T-cell (primary cell): Measurements from ENCODE around the gene NDUFB5. TPM values are rescaled to one million over a fixed set of nuclear protein-coding genes. Genes with fewer than 3 reads are reported as not detected.

Experiments used
- ATAC-seq, 4 experiments: fragments of 200-7000 bp in 3 of 4; fragments of 150-1000 bp in 1 of 4; cut with Tn5 transposase; replicated peaks in 1 of 4; 1 replicate in 3 of 4; 2 replicates in 1 of 4; pipeline ENCODE4 v1.10.0; 2021; ENCODE audit warnings: moderate library complexity in 3 of 4, mild to moderate bottlenecking in 2 of 4, moderate number of reproducible peaks in 1 of 4
- CTCF ChIA-PET, 2 donors: fragments of 300-600 bp; sonication (Branson Sonifier 250); formaldehyde crosslinking; loops; one replicate each; lab custom pipeline; 2022; ENCODE audit warnings: antibody characterized with exemption in 2 of 2; lab: Charles Lee
- POLR2A ChIA-PET, 2 donors: fragments of 300-600 bp; sonication (Branson Sonifier 250); formaldehyde crosslinking; loops; one replicate each; lab custom pipeline; 2022; ENCODE audit warnings: antibody characterized with exemption in 2 of 2; lab: Charles Lee
- DNase-seq, 35 experiments: peaks; one replicate each; pipeline versions ENCODE4 v3.0.0 to v3.0.0-alpha.2; 2013 to 2023
- H3K27ac ChIP-seq: one replicate; pipeline ENCODE4 v1.5.1; 2013; ENCODE audit warnings: low read length
- H3K27me3 ChIP-seq, 2 experiments: replicated peaks in 1 of 2; 1 replicate in 1 of 2; 2 replicates in 1 of 2; pipeline versions ENCODE4 v1.6.1 to v1.7.0; 2013; ENCODE audit warnings: low read length in 1 of 2, mixed read lengths in 1 of 2; ENCODE audit not compliant: control insufficient read depth in 2 of 2, insufficient read depth in 2 of 2; ENCODE audit errors: extremely low read depth in 1 of 2
- H3K36me3 ChIP-seq, 2 donors: 1 replicate in 1 of 2; 2 replicates in 1 of 2; pipeline versions ENCODE4 v1.6.1 to v1.7.0; 2013; ENCODE audit warnings: low read length in 1 of 2; ENCODE audit not compliant: control insufficient read depth in 2 of 2, insufficient read depth in 1 of 2; ENCODE audit errors: extremely low read depth in 1 of 2
- H3K4me1 ChIP-seq, 2 experiments: 1 replicate in 1 of 2; 2 replicates in 1 of 2; pipeline versions ENCODE4 v1.6.1 to v1.7.0; 2013; ENCODE audit warnings: low read length in 2 of 2, mixed read lengths in 1 of 2; ENCODE audit not compliant: insufficient read depth in 2 of 2, control insufficient read depth in 1 of 2; ENCODE audit errors: extremely low read depth in 1 of 2
- H3K4me3 ChIP-seq, 2 donors: 1 replicate in 1 of 2; 2 replicates in 1 of 2; pipeline versions ENCODE4 v1.5.1 to v1.7.0; 2013; ENCODE audit warnings: mild to moderate bottlenecking in 2 of 2, low read length in 1 of 2, moderate library complexity in 1 of 2; ENCODE audit not compliant: control insufficient read depth in 1 of 2; ENCODE audit errors: extremely low read depth in 1 of 2
- H3K9me3 ChIP-seq: 2 replicates; pipeline ENCODE4 v1.7.0; 2013
- H3K27ac Mint-ChIP-seq, 2 donors: one replicate each; pipeline ENCODE4 v1.8.0; 2020 to 2021; ENCODE audit warnings: mild to moderate bottlenecking in 2 of 2, mixed read lengths in 2 of 2
- H3K27me3 Mint-ChIP-seq, 2 donors: one replicate each; pipeline ENCODE4 v1.8.0; 2021 to 2022; ENCODE audit warnings: mixed read lengths in 2 of 2
- H3K36me3 Mint-ChIP-seq: one replicate; pipeline ENCODE4 v1.8.0; 2021; ENCODE audit warnings: mixed read lengths
- H3K4me1 Mint-ChIP-seq, 3 donors: one replicate each; pipeline ENCODE4 v1.8.0; 2020 to 2022; ENCODE audit warnings: mixed read lengths in 3 of 3, mild to moderate bottlenecking in 1 of 3
- H3K4me3 Mint-ChIP-seq, 3 donors: one replicate each; pipeline ENCODE4 v1.8.0; 2020 to 2022; ENCODE audit warnings: mild to moderate bottlenecking in 3 of 3, mixed read lengths in 3 of 3, moderate library complexity in 3 of 3
- H3K9me3 Mint-ChIP-seq, 3 donors: one replicate each; pipeline ENCODE4 v1.8.0; 2020 to 2022; ENCODE audit warnings: mixed read lengths in 3 of 3
- WGBS: methylation state at CpG from one replicate; pipeline ENCODE4 v1.1.5; 2013; ENCODE audit warnings: missing lambda C conversion rate; ENCODE audit not compliant: insufficient coverage; 5-methylcytosine and 5-hydroxymethylcytosine counted together
- total RNA-seq, 35 experiments: library from RNA in 6 of 35; stranded (reverse) in 6 of 35; fragments of 120-200 nt in 1 of 35; gene quantifications; one replicate each; pipeline versions ENCODE4 v1.2.1 to v1.2.4 and lab custom pipeline; 2013 to 2026

The NDUFB5 gene
- total RNA-seq, 5 donors from 2014 or later (not counting 1 experiment from before 2014, with no cell fraction given) = 25.6 to 56.1 (median 49.7) TPM

DNA sequence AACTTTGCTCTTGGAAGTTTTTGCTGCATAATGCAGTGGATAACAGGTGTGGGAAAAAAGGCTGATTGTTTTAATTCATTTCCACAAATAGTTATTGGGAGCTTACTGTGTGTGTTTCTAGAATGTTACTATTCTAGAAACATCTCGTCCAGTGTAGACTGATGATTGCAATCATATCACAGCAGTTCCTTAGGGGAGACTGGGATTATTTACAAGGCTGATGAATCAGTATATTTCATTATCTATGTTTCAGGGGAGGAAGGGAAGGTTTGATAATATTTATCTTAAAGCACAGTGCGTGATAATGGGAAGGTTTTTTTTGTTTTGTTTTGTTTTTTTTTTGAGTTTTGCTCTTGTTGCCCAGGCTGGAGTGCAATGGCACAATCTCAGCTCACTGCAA, 50.6 kb downstream of the NDUFB5 start:
- no peak overlapping the region for H3K27ac Mint-ChIP-seq
- ATAC-seq (no peak), DNase-seq (no peak)
- H3K27ac ChIP-seq = no peak overlapping the region
- peaks cover 34 to 51% (median 35%) of the 10 kb centered on the region in 3 donors for H3K4me1 Mint-ChIP-seq
- peak overlapping the region; percentile 52 to 94 (median 66) for H3K4me3 Mint-ChIP-seq
- no peaks in the 10 kb centered on the region for H3K27me3 ChIP-seq
- no peak overlapping the region for H3K4me3 ChIP-seq
- no peaks in the 10 kb centered on the region for H3K9me3 Mint-ChIP-seq
- H3K36me3 Mint-ChIP-seq = peaks cover 8% of the 10 kb centered on the region
- no peaks in the 10 kb centered on the region for H3K36me3 ChIP-seq
- CTCF ChIA-PET = no interaction called here
- H3K9me3 ChIP-seq = no peaks in the 10 kb centered on the region
- H3K27me3 Mint-ChIP-seq = no peaks in the 10 kb centered on the region
- WGBS = no CpG with 5 or more reads among the region's 2 CpGs
- POLR2A ChIA-PET = no interaction called here
- H3K4me1 ChIP-seq = peaks cover 5 to 11% of the 10 kb centered on the region in 2 experiments

GRCh38 chr3:179658606-179659005, 54.0 kb downstream of the NDUFB5 start:
- Histone ChIP-seq H3K36me3 (no peaks in the 10 kb centered on the region), H3K27ac (no peak overlapping the region), H3K9me3 (no peaks in the 10 kb centered on the region), H3K27me3 (no peaks in the 10 kb centered on the region), H3K4me1 (peaks cover 4 to 10% of the 10 kb centered on the region in 2 experiments), H3K4me3 (no peak overlapping the region)
- H3K27ac Mint-ChIP-seq = no peak overlapping the region
- no peaks in the 10 kb centered on the region for H3K9me3 Mint-ChIP-seq
- DNase-seq (no peak), ATAC-seq (no peak)
- peaks cover 8% of the 10 kb centered on the region for H3K36me3 Mint-ChIP-seq
- CTCF ChIA-PET = interaction anchor here in 1 of 2 donors (0.6 kb wide), 1 partner anchor 9 kb away, joined by 3 read pairs; no protein-coding TSS in a partner anchor
- H3K27me3 Mint-ChIP-seq = no peaks in the 10 kb centered on the region
- POLR2A ChIA-PET = no interaction called here
- no peak overlapping the region for H3K4me3 Mint-ChIP-seq
- 86% methylated on average over 1 of the region's 2 CpGs for WGBS
- peaks cover 27 to 54% (median 27%) of the 10 kb centered on the region in 3 donors for H3K4me1 Mint-ChIP-seq

- no peaks in the 10 kb centered on the region for H3K27me3 Mint-ChIP-seq
- no peak overlapping the region for H3K4me3 Mint-ChIP-seq
- H3K27me3 ChIP-seq = no peaks in the 10 kb centered on the region
- ATAC-seq (no peak), DNase-seq (no peak)
- no peaks in the 10 kb centered on the region for H3K36me3 ChIP-seq
- WGBS = no CpG with 5 or more reads among the region's 3 CpGs
- no peak overlapping the region for H3K27ac Mint-ChIP-seq
- POLR2A ChIA-PET = interaction anchor here in 1 of 2 donors (1.0 kb wide), 1 partner anchor 11 kb away, joined by 4 read pairs; no protein-coding TSS in a partner anchor
- peaks cover 15 to 50% (median 16%) of the 10 kb centered on the region in 3 donors for H3K4me1 Mint-ChIP-seq
- H3K36me3 Mint-ChIP-seq = peaks cover 7% of the 10 kb centered on the region
- H3K4me3 ChIP-seq = no peak overlapping the region
- no peaks in the 10 kb centered on the region for H3K9me3 Mint-ChIP-seq
- H3K4me1 ChIP-seq = no peaks in the 10 kb centered on the region
- no peaks in the 10 kb centered on the region for H3K9me3 ChIP-seq
- no peak overlapping the region for H3K27ac ChIP-seq
- CTCF ChIA-PET = interaction anchor here in 1 of 2 donors (1.8 kb wide), 1 partner anchor 11 kb away, joined by 4 read pairs; no protein-coding TSS in a partner anchor
These were observed 56.3 kb downstream of the NDUFB5 start for GRCh38 chr3:179660872-179661271.

DNA sequence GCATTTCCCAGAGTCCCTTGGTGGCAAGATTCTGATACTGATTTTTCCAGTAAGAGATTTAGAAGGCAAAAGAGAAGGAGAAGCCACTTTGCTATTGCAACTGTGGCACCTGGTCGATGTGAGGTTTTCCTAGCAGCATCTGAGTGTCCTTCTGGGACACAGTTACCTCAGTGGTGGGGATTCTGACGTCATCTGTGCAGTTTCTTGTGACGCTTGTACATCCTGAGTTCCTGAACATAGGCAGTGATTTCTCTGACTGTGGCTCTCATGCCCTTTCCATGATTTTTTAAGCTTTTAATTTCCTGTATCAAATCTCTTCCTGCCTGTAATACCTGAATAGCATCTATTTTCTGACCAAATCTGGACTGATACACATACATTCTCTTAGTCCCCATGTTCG, 57.2 kb downstream of the NDUFB5 start:
- Mint-ChIP-seq H3K4me3 (no peak overlapping the region), H3K4me1 (peaks cover 14 to 44% (median 16%) of the 10 kb centered on the region in 3 donors), H3K36me3 (peaks cover under 1% of the 10 kb centered on the region), H3K27ac (no peak overlapping the region), H3K27me3 (no peaks in the 10 kb centered on the region), H3K9me3 (no peaks in the 10 kb centered on the region)
- Histone ChIP-seq H3K9me3 (no peaks in the 10 kb centered on the region), H3K4me3 (no peak overlapping the region), H3K4me1 (no peaks in the 10 kb centered on the region), H3K27me3 (no peaks in the 10 kb centered on the region), H3K27ac (no peak overlapping the region), H3K36me3 (no peaks in the 10 kb centered on the region)
- DNase-seq = no peak
- ChIA-PET CTCF (interaction anchor here (0.6 to 1.8 kb wide), 4 partner anchors 12 to 101 kb away, joined by 4 to 9 read pairs (median 6); no protein-coding TSS in a partner anchor), POLR2A (interaction anchor here in 1 of 2 donors (0.5 kb wide), 1 partner anchor 1704 kb away, joined by 6 read pairs; no protein-coding TSS in a partner anchor)
- WGBS = 88% methylated on average over 2 of the region's 4 CpGs
- ATAC-seq = no peak

GRCh38 chr3:179663093-179663492, 58.5 kb downstream of the NDUFB5 start:
- Histone ChIP-seq H3K36me3 (no peaks in the 10 kb centered on the region), H3K27me3 (no peaks in the 10 kb centered on the region), H3K4me1 (no peaks in the 10 kb centered on the region), H3K4me3 (no peak overlapping the region), H3K27ac (no peak overlapping the region), H3K9me3 (no peaks in the 10 kb centered on the region)
- Mint-ChIP-seq H3K4me1 (peaks cover 14 to 42% (median 17%) of the 10 kb centered on the region in 3 donors), H3K36me3 (no peaks in the 10 kb centered on the region), H3K27ac (no peak overlapping the region), H3K4me3 (no peak overlapping the region), H3K27me3 (no peaks in the 10 kb centered on the region), H3K9me3 (no peaks in the 10 kb centered on the region)
- DNase-seq = no peak
- WGBS = no CpG with 5 or more reads among the region's 1 CpG
- ATAC-seq = no peak
- ChIA-PET CTCF (interaction anchor here in 1 of 2 donors (1.8 kb wide), 1 partner anchor 13 kb away, joined by 9 read pairs; no protein-coding TSS in a partner anchor), POLR2A (no interaction called here)

GRCh38 chr3:179666030-179666429, 61.4 kb downstream of the NDUFB5 start:
- 88% methylated on average over 1 of the region's 1 CpG for WGBS
- H3K36me3 ChIP-seq = no peaks in the 10 kb centered on the region
- H3K4me1 Mint-ChIP-seq = peaks cover 8 to 24% (median 12%) of the 10 kb centered on the region in 3 donors
- no peaks in the 10 kb centered on the region for H3K9me3 Mint-ChIP-seq
- no peak for DNase-seq
- no peak overlapping the region for H3K4me3 ChIP-seq
- no peak overlapping the region for H3K27ac ChIP-seq
- no peaks in the 10 kb centered on the region for H3K9me3 ChIP-seq
- H3K36me3 Mint-ChIP-seq = peaks cover 6% of the 10 kb centered on the region
- no peak for ATAC-seq
- POLR2A ChIA-PET = no interaction called here
- CTCF ChIA-PET = no interaction called here
- no peaks in the 10 kb centered on the region for H3K27me3 Mint-ChIP-seq
- H3K4me1 ChIP-seq = no peaks in the 10 kb centered on the region
- no peak overlapping the region for H3K4me3 Mint-ChIP-seq
- no peak overlapping the region for H3K27ac Mint-ChIP-seq
- no peaks in the 10 kb centered on the region for H3K27me3 ChIP-seq
